CD4-positive, alpha-beta memory T cell (primary cell): ENCODE measurements around the gene SDHAF2. TPM values are rescaled to one million over a fixed set of nuclear protein-coding genes. Genes with fewer than 3 reads are reported as not detected.

ENCODE experiments used
- CTCF ChIA-PET: fragments of 350-600 bp; sonication (Branson Sonifier 250); formaldehyde crosslinking; loops from one replicate; lab custom pipeline; 2021; ENCODE audit warnings: inconsistent platforms; ENCODE audit not compliant: partially characterized antibody; lab: Charles Lee
- POLR2A ChIA-PET: fragments of 350-600 bp; sonication (Branson Sonifier 250); formaldehyde crosslinking; loops from one replicate; lab custom pipeline; 2021; ENCODE audit not compliant: partially characterized antibody; lab: Charles Lee
- DNase-seq, 5 donors: peaks; one replicate each; pipeline versions ENCODE4 v3.0.0 to v3.0.0-alpha.2; 2020 to 2022; ENCODE audit warnings: mixed read lengths in 1 of 5
- H3K27ac ChIP-seq: one replicate; pipeline ENCODE4 v1.7.0; 2013; ENCODE audit warnings: low read depth, low read length
- H3K27me3 ChIP-seq: 2 replicates; pipeline ENCODE4 v1.7.0; 2013; ENCODE audit warnings: mild to moderate bottlenecking, low read length, moderate library complexity; ENCODE audit not compliant: insufficient read depth
- H3K36me3 ChIP-seq: 2 replicates; pipeline ENCODE4 v1.7.0; 2013; ENCODE audit warnings: mild to moderate bottlenecking, low read length, moderate library complexity; ENCODE audit not compliant: insufficient read depth
- H3K4me1 ChIP-seq: 2 replicates; pipeline ENCODE4 v1.7.0; 2013; ENCODE audit warnings: mild to moderate bottlenecking, low read length, moderate library complexity; ENCODE audit not compliant: insufficient read depth
- H3K4me3 ChIP-seq, 2 donors: one replicate each; pipeline ENCODE4 v1.7.0; 2013; ENCODE audit warnings: low read length in 2 of 2, mild to moderate bottlenecking in 1 of 2
- H3K9me3 ChIP-seq, 2 donors: one replicate each; pipeline ENCODE4 v1.7.0; 2013; ENCODE audit warnings: low read length in 2 of 2, control low read depth in 1 of 2; ENCODE audit not compliant: control insufficient read depth in 1 of 2
- H3K27ac Mint-ChIP-seq, 7 donors: one replicate each; pipeline ENCODE4 v1.8.0; 2020 to 2021; ENCODE audit warnings: mixed read lengths in 7 of 7, mild to moderate bottlenecking in 6 of 7, inconsistent platforms in 3 of 7, moderate library complexity in 3 of 7
- H3K27me3 Mint-ChIP-seq, 2 donors: one replicate each; pipeline ENCODE4 v1.8.0; 2020 to 2021; ENCODE audit warnings: mixed read lengths in 2 of 2
- H3K36me3 Mint-ChIP-seq, 2 donors: one replicate each; pipeline ENCODE4 v1.8.0; 2020 to 2021; ENCODE audit warnings: mixed read lengths in 2 of 2, inconsistent platforms in 1 of 2, mild to moderate bottlenecking in 1 of 2
- H3K4me1 Mint-ChIP-seq, 4 donors: one replicate each; pipeline ENCODE4 v1.8.0; 2020 to 2021; ENCODE audit warnings: mixed read lengths in 4 of 4, mild to moderate bottlenecking in 1 of 4
- H3K4me3 Mint-ChIP-seq, 8 donors: one replicate each; pipeline ENCODE4 v1.8.0; 2020 to 2021; ENCODE audit warnings: mixed read lengths in 8 of 8, mild to moderate bottlenecking in 7 of 8, moderate library complexity in 6 of 8, inconsistent platforms in 3 of 8
- H3K9me3 Mint-ChIP-seq, 8 donors: one replicate each; pipeline ENCODE4 v1.8.0; 2020 to 2021; ENCODE audit warnings: mixed read lengths in 8 of 8, mild to moderate bottlenecking in 5 of 8, inconsistent platforms in 3 of 8, moderate library complexity in 1 of 8
- intact Hi-C: fragments of 100-400 bp; cut with micrococcal nuclease; formaldehyde crosslinking; loops from one replicate; pipeline ENCODE4 v1.15.1; 2023
- polyA plus RNA-seq, 2 donors: library from polyadenylated mRNA; unstranded; fragments of 300-500 nt; fragmentation: Illumina TruSeq; gene quantifications; one replicate each; pipeline ENCODE4 v1.2.3, GENCODE V29; 2021
- total RNA-seq, 2 experiments: library from RNA; stranded (reverse); gene quantifications; one replicate each; pipeline ENCODE4 v1.2.3, GENCODE V29; 2021

The SDHAF2 gene
- total and polyA plus RNA-seq, 4 experiments from 2014 or later: 54.7 to 106 (median 80.2) TPM

DNA sequence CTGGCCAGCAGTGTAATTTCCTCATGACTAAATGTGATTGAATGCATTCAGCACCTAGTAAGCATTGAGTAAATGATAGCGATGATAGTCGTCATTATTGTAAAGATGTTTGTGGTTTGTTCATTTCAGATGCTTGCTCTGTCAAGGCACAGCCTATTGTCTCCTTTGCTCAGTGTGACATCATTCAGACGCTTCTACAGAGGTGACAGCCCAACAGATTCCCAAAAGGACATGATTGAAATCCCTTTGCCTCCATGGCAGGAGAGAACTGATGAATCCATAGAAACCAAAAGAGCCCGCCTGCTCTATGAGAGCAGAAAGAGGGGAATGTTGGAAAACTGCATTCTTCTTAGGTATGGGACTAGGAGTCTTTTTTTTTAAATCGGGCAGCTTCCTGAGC, 7.6 kb downstream of the SDHAF2 start:
- intact Hi-C loops: no loop called here

DNA sequence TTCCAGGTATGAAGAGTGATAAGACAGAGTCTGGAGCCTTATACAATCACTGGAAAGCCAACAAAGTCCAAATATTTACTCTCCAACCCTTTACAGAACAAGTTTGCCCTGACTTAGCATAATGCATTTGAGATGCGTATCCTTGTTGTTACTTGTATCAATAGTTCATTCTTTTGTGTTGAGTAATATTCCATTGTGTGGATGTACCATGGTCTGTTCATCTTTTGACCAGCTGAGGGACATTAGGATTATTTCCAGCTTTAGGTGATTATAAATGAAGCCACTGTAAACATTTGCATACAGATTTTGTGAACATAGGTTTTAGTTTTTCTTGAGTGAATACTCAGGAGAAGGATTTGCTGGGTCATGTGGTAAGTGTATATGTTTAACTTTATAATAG, 9.7 kb downstream of the SDHAF2 start:
- Histone ChIP-seq H3K4me1 (peaks cover 19% of the 10 kb centered on the region), H3K36me3 (peaks cover 47% of the 10 kb centered on the region), H3K9me3 (no peaks in the 10 kb centered on the region), H3K27ac (no peak overlapping the region), H3K27me3 (no peaks in the 10 kb centered on the region), H3K4me3 (no peak overlapping the region)
- Mint-ChIP-seq H3K4me3 (no peak overlapping the region), H3K4me1 (peaks cover 23 to 29% (median 24%) of the 10 kb centered on the region in 4 donors), H3K27me3 (no peaks in the 10 kb centered on the region), H3K36me3 (peaks cover 48 to 58% of the 10 kb centered on the region in 2 donors), H3K9me3 (peaks cover 0 to 1% (median 0%) of the 10 kb centered on the region in 8 donors), H3K27ac (no peak overlapping the region)
- DNase-seq: no peak
- POLR2A ChIA-PET: interaction anchor here (1.0 kb wide), 1 partner anchor 11 kb away, joined by 4 read pairs; no protein-coding TSS in a partner anchor
- intact Hi-C loops: no loop called here
- CTCF ChIA-PET: interaction anchor here (0.9 to 1.1 kb wide), 3 partner anchors 10 to 104 kb away, joined by 3 to 4 read pairs (median 3); partner anchors contain the start of genes CPSF7 and SDHAF2

More for the DNA sequence above, 7.6 kb downstream of the SDHAF2 start:
- ChIA-PET CTCF (interaction anchor here (4.2 kb wide), 1 partner anchor 10 kb away, joined by 57 read pairs; no protein-coding TSS in a partner anchor), POLR2A (no interaction called here)
- peak overlapping the region in 1 of 7 donors; percentile 12 for H3K27ac Mint-ChIP-seq
- no peaks in the 10 kb centered on the region for H3K9me3 ChIP-seq
- H3K27ac ChIP-seq: no peak overlapping the region
- H3K36me3 ChIP-seq: peaks cover 37% of the 10 kb centered on the region
- peaks cover 22 to 41% (median 32%) of the 10 kb centered on the region in 4 donors for H3K4me1 Mint-ChIP-seq
- H3K27me3 ChIP-seq: no peaks in the 10 kb centered on the region
- H3K4me3 Mint-ChIP-seq: no peak overlapping the region
- H3K4me1 ChIP-seq: peaks cover 34% of the 10 kb centered on the region
- DNase-seq: no peak
- no peak overlapping the region for H3K4me3 ChIP-seq
- H3K9me3 Mint-ChIP-seq: peaks cover 0 to under 1% (median 0%) of the 10 kb centered on the region in 8 donors
- peaks cover 39 to 58% of the 10 kb centered on the region in 2 donors for H3K36me3 Mint-ChIP-seq
- H3K27me3 Mint-ChIP-seq: no peaks in the 10 kb centered on the region

DNA sequence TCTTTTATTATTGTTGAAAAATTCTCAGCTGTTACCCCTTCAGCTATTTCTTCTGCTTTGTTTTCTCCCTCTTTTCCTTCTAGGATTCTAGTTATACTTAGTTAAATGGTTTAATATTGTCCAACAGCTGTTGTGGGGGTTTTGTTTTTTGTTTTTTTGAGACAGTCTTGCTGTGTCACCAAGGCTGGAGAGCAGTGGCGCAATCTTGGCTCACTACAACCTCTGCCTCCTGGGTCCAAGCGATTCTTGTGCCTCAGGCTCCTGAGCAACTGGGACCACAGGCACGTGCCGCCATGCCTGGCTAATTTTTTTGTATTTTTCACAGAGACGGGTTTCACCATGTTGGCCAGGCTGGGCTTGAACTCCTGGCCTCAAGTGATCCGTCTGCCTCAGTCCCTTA, 12.7 kb downstream of the SDHAF2 start:
- ChIA-PET POLR2A (no interaction called here), CTCF (interaction anchor here (1.2 kb wide), 1 partner anchor 14 kb away, joined by 3 read pairs; no protein-coding TSS in a partner anchor)
- Mint-ChIP-seq H3K27me3 (no peaks in the 10 kb centered on the region), H3K4me1 (peaks cover 11 to 17% (median 14%) of the 10 kb centered on the region in 4 donors), H3K36me3 (peaks cover 55 to 67% of the 10 kb centered on the region in 2 donors), H3K4me3 (no peak overlapping the region), H3K9me3 (peaks cover 0 to 1% (median 0%) of the 10 kb centered on the region in 8 donors), H3K27ac (peak overlapping the region in 1 of 7 donors; percentile 0)
- H3K9me3 ChIP-seq: no peaks in the 10 kb centered on the region
- no peak overlapping the region for H3K4me3 ChIP-seq
- H3K36me3 ChIP-seq: peaks cover 59% of the 10 kb centered on the region
- intact Hi-C loops: no loop called here
- no peaks in the 10 kb centered on the region for H3K27me3 ChIP-seq
- no peak overlapping the region for H3K27ac ChIP-seq
- H3K4me1 ChIP-seq: no peaks in the 10 kb centered on the region
- no peak for DNase-seq

DNA sequence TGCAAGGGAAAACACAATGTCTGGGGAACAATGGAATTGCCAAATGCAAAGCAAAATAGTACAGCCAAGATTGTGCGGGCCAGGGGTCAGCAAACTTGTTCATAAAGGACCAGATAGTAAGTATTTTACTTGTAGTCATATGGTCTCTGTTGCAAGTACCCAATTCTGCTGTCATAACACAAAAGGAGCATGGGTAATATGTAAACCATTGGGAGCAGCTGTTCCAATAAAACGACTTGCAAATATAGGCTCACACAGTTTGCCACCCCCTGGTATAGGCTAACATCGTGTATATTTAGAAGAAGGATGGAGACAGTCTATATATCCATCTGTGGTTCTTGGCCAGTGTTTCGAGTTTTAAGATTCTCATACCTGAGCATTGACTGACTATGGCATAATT, 15.6 kb downstream of the SDHAF2 start:
- Mint-ChIP-seq H3K9me3 (peaks cover 0 to 1% (median 0%) of the 10 kb centered on the region in 8 donors), H3K4me3 (no peak overlapping the region), H3K27me3 (no peaks in the 10 kb centered on the region), H3K27ac (no peak overlapping the region), H3K36me3 (peaks cover 50 to 76% of the 10 kb centered on the region in 2 donors), H3K4me1 (peaks cover 11 to 17% (median 13%) of the 10 kb centered on the region in 4 donors)
- no peak for DNase-seq
- Histone ChIP-seq H3K36me3 (peaks cover 60% of the 10 kb centered on the region), H3K9me3 (no peaks in the 10 kb centered on the region), H3K4me1 (no peaks in the 10 kb centered on the region), H3K27ac (no peak overlapping the region), H3K4me3 (no peak overlapping the region), H3K27me3 (no peaks in the 10 kb centered on the region)
- ChIA-PET CTCF (interaction anchor here (0.9 to 6.3 kb wide), 8 partner anchors 10 to 193 kb away, joined by 3 to 57 read pairs (median 12); partner anchors contain the start of genes CPSF7 and SDHAF2), POLR2A (no interaction called here)
- intact Hi-C loops: no loop called here

DNA sequence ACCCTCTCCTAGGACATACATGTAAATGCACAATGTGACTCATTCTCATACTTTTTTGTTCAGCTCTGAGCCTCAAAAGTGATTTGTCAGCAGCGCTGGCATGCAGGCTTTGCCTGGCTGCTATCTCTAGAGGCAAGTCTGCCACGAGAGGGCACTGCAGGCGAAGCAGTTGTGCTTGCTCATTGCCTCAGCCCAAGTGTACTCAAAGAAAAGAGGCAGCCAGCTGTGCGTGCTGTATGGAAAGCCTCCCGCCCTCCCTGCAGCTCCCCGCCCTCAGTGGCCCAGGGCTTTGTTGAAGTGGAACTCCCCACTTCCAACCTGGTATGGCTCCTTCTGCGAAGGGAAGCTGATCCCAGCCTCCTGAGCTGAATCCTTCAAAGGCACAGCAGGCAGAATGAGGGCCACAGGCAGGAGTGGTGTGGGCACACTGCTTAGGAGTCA, 16.3 kb downstream of the SDHAF2 start:
- Histone ChIP-seq H3K4me1 (no peaks in the 10 kb centered on the region), H3K27ac (no peak overlapping the region), H3K36me3 (peaks cover 60% of the 10 kb centered on the region), H3K9me3 (no peaks in the 10 kb centered on the region), H3K4me3 (no peak overlapping the region), H3K27me3 (no peaks in the 10 kb centered on the region)
- peak overlapping the region in 2 of 7 donors; percentile 61 to 70 for H3K27ac Mint-ChIP-seq
- intact Hi-C loops: no loop called here
- ChIA-PET CTCF (interaction anchor here (0.9 to 6.3 kb wide), 12 partner anchors 11 to 192 kb away, joined by 3 to 57 read pairs (median 6); partner anchors contain the start of genes CPSF7 and SDHAF2), POLR2A (no interaction called here)
- peaks cover 0 to 1% (median 0%) of the 10 kb centered on the region in 8 donors for H3K9me3 Mint-ChIP-seq
- H3K4me3 Mint-ChIP-seq: no peak overlapping the region
- peaks cover 50 to 78% of the 10 kb centered on the region in 2 donors for H3K36me3 Mint-ChIP-seq
- H3K27me3 Mint-ChIP-seq: no peaks in the 10 kb centered on the region
- H3K4me1 Mint-ChIP-seq: peaks cover 11 to 18% (median 13%) of the 10 kb centered on the region in 4 donors
- peak; percentile 33 to 68 (median 50) for DNase-seq

DNA sequence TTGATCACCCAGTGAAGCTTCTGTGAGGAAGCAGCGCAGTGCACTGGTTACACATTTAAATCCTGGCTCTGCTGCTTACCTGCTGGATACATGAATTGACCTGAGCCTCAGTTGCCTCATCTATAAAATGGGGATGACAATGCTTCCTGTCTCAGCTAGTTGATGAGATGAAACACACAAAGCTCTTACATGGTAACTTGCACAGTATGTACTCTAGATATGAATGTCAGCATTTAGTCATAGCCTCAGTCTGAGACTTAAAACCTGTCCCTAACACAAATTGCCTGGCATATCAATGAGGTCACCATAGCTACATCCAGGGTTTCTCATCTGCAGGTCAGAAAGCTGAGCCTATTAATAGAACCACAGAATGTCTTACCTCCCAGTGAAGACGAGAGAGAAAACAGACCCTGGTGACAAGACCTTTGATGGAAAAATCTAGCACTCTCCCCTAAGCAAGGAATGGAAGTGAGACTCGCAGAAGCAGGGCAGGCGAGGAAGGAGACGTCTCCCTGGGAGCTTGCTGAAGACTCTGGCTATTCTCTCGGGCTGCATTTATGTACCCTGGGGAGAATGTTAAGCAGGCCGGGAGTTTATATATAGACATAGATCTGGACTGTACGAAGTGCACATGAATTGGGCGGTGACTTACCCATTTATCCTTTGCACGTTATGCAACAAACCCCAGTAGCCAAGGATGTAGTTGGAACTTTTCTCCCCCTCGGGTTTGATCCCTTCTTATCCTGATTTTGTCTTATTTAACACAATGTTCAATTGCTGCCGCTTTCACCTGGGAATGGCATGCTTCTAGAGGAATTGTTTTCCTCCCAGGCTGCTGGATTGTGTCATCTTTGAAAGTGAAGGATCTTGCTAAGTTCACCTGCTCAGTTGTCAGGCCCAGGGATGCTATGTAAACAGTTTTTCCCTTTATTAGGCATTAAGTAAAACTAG, 18.0 kb downstream of the SDHAF2 start:
- peaks cover 44 to 74% of the 10 kb centered on the region in 2 donors for H3K36me3 Mint-ChIP-seq

More for the DNA sequence above, 18.0 kb downstream of the SDHAF2 start:
- POLR2A ChIA-PET: interaction anchor here (1.0 to 1.3 kb wide), 2 partner anchors 9 to 19 kb away, joined by 3 to 4 read pairs; partner anchors contain the start of genes CPSF7 and SDHAF2
- H3K27ac ChIP-seq: no peak overlapping the region
- H3K4me1 Mint-ChIP-seq: peaks cover 11 to 13% (median 13%) of the 10 kb centered on the region in 4 donors
- H3K27ac Mint-ChIP-seq: peak overlapping the region in 3 of 7 donors; percentile 17 to 41 (median 19)
- H3K4me3 Mint-ChIP-seq: no peak overlapping the region
- intact Hi-C loops: no loop called here
- peaks cover 54% of the 10 kb centered on the region for H3K36me3 ChIP-seq
- H3K27me3 Mint-ChIP-seq: no peaks in the 10 kb centered on the region
- no peaks in the 10 kb centered on the region for H3K9me3 ChIP-seq
- no peak for DNase-seq
- CTCF ChIA-PET: interaction anchor here (1.2 to 6.3 kb wide), 7 partner anchors 12 to 190 kb away, joined by 3 to 57 read pairs (median 12); partner anchors contain the start of genes CPSF7 and SDHAF2
- H3K9me3 Mint-ChIP-seq: no peaks in the 10 kb centered on the region
- no peak overlapping the region for H3K4me3 ChIP-seq
- no peaks in the 10 kb centered on the region for H3K4me1 ChIP-seq
- H3K27me3 ChIP-seq: no peaks in the 10 kb centered on the region
